Keratinocyte (primary cell): Measurements from ENCODE around the gene MERTK. TPM values are rescaled to one million over a fixed set of nuclear protein-coding genes. Genes with fewer than 3 reads are reported as not detected.

Experiments
- DNase-seq: peaks from one replicate; pipeline ENCODE4 v3.0.0-alpha.2; 2011; ENCODE audit warnings: low read depth, missing footprints, low spot score
- FAIRE-seq: peaks from 2 replicates; lab custom pipeline; 2011; peaks lifted over from hg19 to GRCh38; lab: Jason Lieb, UNC
- H2AFZ ChIP-seq: 2 replicates; pipeline ENCODE4 v1.6.0; 2012; ENCODE audit warnings: low read length, control low read depth, inconsistent platforms; ENCODE audit not compliant: control insufficient read depth
- H3K27ac ChIP-seq: 2 replicates; pipeline ENCODE4 v1.5.1; 2011; ENCODE audit warnings: low read length; ENCODE audit not compliant: control insufficient read depth, insufficient read depth
- H3K27me3 ChIP-seq: 3 replicates; pipeline ENCODE4 v1.6.0; 2011; ENCODE audit warnings: low read length; ENCODE audit not compliant: control insufficient read depth, insufficient read depth; ENCODE audit errors: extremely low read depth
- H3K36me3 ChIP-seq, 2 experiments: 2 replicates in 1 of 2; 3 replicates in 1 of 2; pipeline ENCODE4 v1.5.1; 2011; ENCODE audit warnings: low read length in 2 of 2, mild to moderate bottlenecking in 1 of 2; ENCODE audit not compliant: control insufficient read depth in 2 of 2, insufficient read depth in 2 of 2; ENCODE audit errors: extremely low read depth in 1 of 2
- H3K4me1 ChIP-seq: 3 replicates; pipeline ENCODE4 v1.5.1; 2011; ENCODE audit warnings: low read length; ENCODE audit not compliant: control insufficient read depth, insufficient read depth; ENCODE audit errors: extremely low read depth
- H3K4me2 ChIP-seq: 3 replicates; pipeline ENCODE4 v1.6.0; 2011; ENCODE audit warnings: low read depth, low read length; ENCODE audit not compliant: control insufficient read depth, insufficient read depth; ENCODE audit errors: extremely low read depth
- H3K4me3 ChIP-seq, 3 experiments: fragments of 200-600 bp in 1 of 3; sonication (generic) in 1 of 3; 2 replicates in 2 of 3; 3 replicates in 1 of 3; pipeline ENCODE4 v1.5.1; 2011 to 2016; ENCODE audit warnings: low read length in 3 of 3, mild to moderate bottlenecking in 3 of 3, control low read depth in 2 of 3, inconsistent platforms in 1 of 3, low read depth in 1 of 3, mixed read lengths in 1 of 3, mixed run types in 1 of 3, moderate library complexity in 1 of 3; ENCODE audit not compliant: control insufficient read depth in 2 of 3, insufficient read depth in 2 of 3; ENCODE audit errors: extremely low read depth in 1 of 3
- H3K79me2 ChIP-seq: 2 replicates; pipeline ENCODE4 v1.6.0; 2012; ENCODE audit warnings: low read length; ENCODE audit not compliant: control insufficient read depth, insufficient read depth
- H3K9ac ChIP-seq: 3 replicates; pipeline ENCODE4 v1.6.0; 2011; ENCODE audit warnings: low read length; ENCODE audit not compliant: control insufficient read depth, insufficient read depth; ENCODE audit errors: extremely low read depth
- H3K9me1 ChIP-seq: 3 replicates; pipeline ENCODE4 v1.6.0; 2011; ENCODE audit warnings: low read length; ENCODE audit not compliant: control insufficient read depth, insufficient read depth; ENCODE audit errors: extremely low read depth
- H3K9me3 ChIP-seq: 2 replicates; pipeline ENCODE4 v1.5.1; 2012; ENCODE audit warnings: low read depth, low read length; ENCODE audit not compliant: control insufficient read depth
- H4K20me1 ChIP-seq: 3 replicates; pipeline ENCODE4 v1.6.0; 2011; ENCODE audit warnings: low read length; ENCODE audit not compliant: control insufficient read depth, insufficient read depth; ENCODE audit errors: extremely low read depth
- CTCF ChIP-seq, 3 experiments: IDR thresholded peaks in 1 of 3; conservative IDR thresholded peaks in 1 of 3; optimal IDR thresholded peaks in 1 of 3; 2 replicates in 2 of 3; 3 replicates in 1 of 3; pipeline versions ENCODE3 to v1.5.1; 2011; ENCODE audit warnings: low read length in 3 of 3, mild to moderate bottlenecking in 3 of 3, moderate library complexity in 2 of 3, control low read depth in 1 of 3, inconsistent platforms in 1 of 3; ENCODE audit not compliant: insufficient read depth in 2 of 3; ENCODE audit errors: extremely low read depth in 1 of 3
- EZH2 ChIP-seq: IDR thresholded peaks from one replicate; pipeline ENCODE4 v1.6.1; 2012; ENCODE audit warnings: inconsistent platforms, mild to moderate bottlenecking, low read length, moderate library complexity
- dilution Hi-C: fragments of 300-500 bp; cut with MboI; formaldehyde crosslinking; loops from one replicate; pipeline ENCODE4 v1.7.0; 2020; ENCODE audit warnings: low sequenced_read_pairs; ENCODE audit not compliant: extremely low pct_ligation_motif_present
- polyA plus RNA-seq, 5 experiments: library from polyadenylated mRNA; depleted of rRNA in 3 of 5; stranded (reverse) in 3 of 5; stranded (forward) in 1 of 5; unstranded in 1 of 5; fragments of >200 nt; gene quantifications; 1 replicate in 1 of 5; 2 replicates in 3 of 5; 3 replicates in 1 of 5; pipeline versions ENCODE4 v1.2.1 to v1.2.3, GENCODE V29; 2011 to 2012; ENCODE audit warnings: missing spikeins in 2 of 5, low read depth in 1 of 5, low replicate concordance in 1 of 5

The MERTK gene
- polyA plus RNA-seq, 1 donor (not counting 4 experiments of a cell fraction or from before 2014, with no cell fraction given): 0.14 TPM

GRCh38 chr2:112019569-112019982 lies 121.2 kb downstream of the MERTK start:
- Histone ChIP-seq H4K20me1 (no peaks in the 10 kb centered on the region), H3K9ac (no peak overlapping the region), H3K27me3 (peaks cover 32% of the 10 kb centered on the region), H3K9me3 (no peaks in the 10 kb centered on the region), H3K4me3 (no peak overlapping the region), H3K9me1 (no peaks in the 10 kb centered on the region), H2AFZ (no peak overlapping the region), H3K79me2 (no peaks in the 10 kb centered on the region), H3K4me1 (no peaks in the 10 kb centered on the region), H3K27ac (no peak overlapping the region), H3K4me2 (no peak overlapping the region), H3K36me3 (no peaks in the 10 kb centered on the region)
- FAIRE-seq: no peak
- TF ChIP-seq EZH2 (no peak), CTCF (optimal IDR thresholded peaks at IDR 0.05 in 1 of 3, IDR thresholded peaks at IDR 0.05 in 1 of 3, conservative IDR thresholded peaks at IDR 0.05 in 1 of 3; ENCODE audit: extremely low read depth in 1 of 3, insufficient read depth in 2 of 3, low read length in 3 of 3) (no peak)
- no peak for DNase-seq
- dilution Hi-C loops: loop anchor here (25.0 kb wide), 1 partner anchor 107 kb away; no protein-coding TSS in a partner anchor

GRCh38 chr2:112020561-112020960 lies 122.2 kb downstream of the MERTK start:
- dilution Hi-C loops: loop anchor here (25.0 kb wide), 1 partner anchor 108 kb away; no protein-coding TSS in a partner anchor
- TF ChIP-seq EZH2 (no peak), CTCF (optimal IDR thresholded peaks at IDR 0.05 in 1 of 3, IDR thresholded peaks at IDR 0.05 in 1 of 3, conservative IDR thresholded peaks at IDR 0.05 in 1 of 3; ENCODE audit: extremely low read depth in 1 of 3, insufficient read depth in 2 of 3, low read length in 3 of 3) (no peak)
- no peaks in the 10 kb centered on the region for H3K9me3 ChIP-seq
- H2AFZ ChIP-seq: no peak overlapping the region
- H3K4me3 ChIP-seq: no peak overlapping the region
- no peaks in the 10 kb centered on the region for H3K36me3 ChIP-seq
- H3K27ac ChIP-seq: no peak overlapping the region
- no peak for FAIRE-seq
- H3K4me2 ChIP-seq: no peak overlapping the region
- no peaks in the 10 kb centered on the region for H3K4me1 ChIP-seq
- H3K27me3 ChIP-seq: peaks cover 32% of the 10 kb centered on the region
- no peaks in the 10 kb centered on the region for H3K79me2 ChIP-seq
- H3K9ac ChIP-seq: no peak overlapping the region
- DNase-seq: no peak
- no peaks in the 10 kb centered on the region for H3K9me1 ChIP-seq
- H4K20me1 ChIP-seq: no peaks in the 10 kb centered on the region
